Kasumi-1 (cell line): Measurements from ENCODE around the gene GATD1.

Experiments used
- DNase-seq, 2 experiments: peaks; one replicate each; lab custom pipeline; 2025; lab: John Stamatoyannopoulos, UW

The GATD1 gene

GRCh38 chr11:795634-796564, 18.6 kb upstream of the GATD1 start:
- DNase-seq: peak; percentile 95 to 97

GRCh38 chr11:794766-795633, 17.7 kb upstream of the GATD1 start:
- DNase-seq: no peak

- no peak for DNase-seq
These were observed 16.9 kb upstream of the GATD1 start for GRCh38 chr11:794013-794765.

GRCh38 chr11:793556-793955, 16.3 kb upstream of the GATD1 start:
- no peak for DNase-seq

GRCh38 chr11:792873-793272, 15.6 kb upstream of the GATD1 start:
- no peak for DNase-seq

- no peak for DNase-seq
These were observed 15.2 kb upstream of the GATD1 start for GRCh38 chr11:792535-792821.

DNA sequence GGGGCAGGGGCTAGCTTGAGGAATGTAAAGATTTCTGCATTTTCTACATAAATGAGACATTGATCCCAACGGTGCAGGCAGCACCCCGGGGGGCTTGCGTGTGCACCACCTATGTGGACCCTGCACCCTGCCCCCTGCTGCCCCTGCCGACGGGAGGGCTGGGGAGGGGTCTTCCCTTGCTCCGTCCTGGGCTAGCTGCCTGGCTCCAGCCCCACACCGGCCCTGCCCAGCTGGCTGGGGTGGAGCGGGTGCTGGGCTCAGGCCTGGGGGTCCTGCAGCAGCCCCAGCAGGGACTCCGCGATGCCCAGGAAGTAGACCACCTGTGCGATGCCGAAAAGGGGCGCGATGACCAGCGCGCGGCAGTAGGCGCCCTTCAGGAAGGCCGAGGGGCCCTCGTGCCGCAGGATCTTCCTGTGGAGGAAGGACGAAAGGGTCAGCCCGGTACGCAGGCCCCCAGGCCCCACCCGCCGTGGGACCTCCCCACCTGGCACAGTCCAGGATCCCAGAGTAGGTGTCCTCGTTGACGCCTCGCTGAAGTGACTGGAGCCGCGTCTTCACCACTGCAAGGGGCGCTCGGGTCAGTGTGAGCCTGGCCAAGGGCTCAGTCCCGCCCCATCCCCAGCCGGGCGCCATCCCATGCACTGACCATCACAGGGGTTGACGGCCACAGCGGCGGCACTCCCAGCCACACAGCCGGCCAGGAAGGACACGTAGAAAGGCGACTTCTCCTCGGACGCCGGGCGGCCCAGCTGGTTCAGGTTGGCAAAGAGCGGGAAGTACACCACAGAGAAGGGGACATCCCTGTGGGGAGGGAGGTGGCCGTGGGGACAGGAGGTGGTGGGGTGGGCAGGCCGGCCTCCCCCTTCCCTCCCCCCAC, 14.6 kb upstream of the GATD1 start:
- no peak for DNase-seq

GRCh38 chr11:790721-791564, 13.7 kb upstream of the GATD1 start:
- no peak for DNase-seq

DNA sequence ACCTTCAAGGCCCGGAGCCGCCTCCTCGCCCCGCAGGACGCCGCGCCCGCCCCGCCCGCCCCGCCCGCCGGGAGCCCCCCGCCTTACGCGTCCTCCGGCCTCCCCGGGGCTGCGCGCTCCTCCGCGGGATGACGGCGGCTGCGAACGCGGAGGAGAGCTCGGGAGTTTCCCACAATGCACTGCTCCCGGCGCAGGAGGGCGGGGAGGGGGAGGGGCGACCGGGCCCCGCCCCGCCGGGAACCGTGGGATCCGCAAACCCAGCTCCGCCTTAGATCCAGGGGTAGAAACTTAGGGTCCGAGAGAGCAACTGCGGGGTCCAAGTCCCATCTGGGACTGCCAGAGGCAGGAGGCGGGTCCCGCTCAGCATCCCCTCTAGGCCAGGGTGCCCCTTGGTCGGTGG, 12.7 kb upstream of the GATD1 start, which contains the start of gene CEND1:
TSS of gene CEND1 (minus strand) at position 148 of the 400 bp plus-strand sequence. CDS start 1,514 bp downstream, outside the sequence.
- no peak for DNase-seq

- no peak for DNase-seq
These were observed 12.0 kb upstream of the GATD1 start for GRCh38 chr11:788953-789940.

GRCh38 chr11:788009-788640, 10.8 kb upstream of the GATD1 start:
- no peak for DNase-seq

DNA sequence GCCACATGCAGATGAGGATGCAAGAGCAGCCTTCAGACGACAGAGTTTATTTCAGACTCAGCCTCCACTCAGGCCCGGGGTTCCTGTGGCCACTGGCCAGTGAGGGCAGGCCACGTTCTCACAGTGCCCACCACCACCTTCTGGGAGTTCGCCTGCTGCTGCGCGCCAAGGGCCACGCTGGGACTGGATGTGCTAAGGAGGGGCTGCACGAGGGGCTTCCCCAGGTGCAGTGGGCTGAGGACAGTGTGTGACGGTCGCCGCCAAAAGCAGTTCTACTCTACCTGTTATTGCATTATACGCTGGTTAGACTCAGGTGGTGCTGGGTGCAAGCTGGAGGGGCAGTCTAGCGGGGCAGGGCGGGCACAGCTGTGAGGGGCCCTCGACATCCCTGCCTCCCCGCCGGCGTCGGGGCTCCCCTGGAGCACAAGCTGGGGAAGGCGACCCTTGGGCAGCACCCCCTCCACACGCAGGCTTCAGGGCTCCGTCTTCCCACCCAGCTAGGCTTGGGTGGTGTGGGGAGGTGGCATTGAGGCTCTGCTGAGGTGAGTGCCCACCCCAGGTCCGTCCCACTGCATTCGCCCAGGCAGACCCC, 9.9 kb upstream of the GATD1 start:
- DNase-seq: no peak

GRCh38 chr11:786235-787083, 9.2 kb upstream of the GATD1 start:
- DNase-seq: no peak

GRCh38 chr11:783581-784015, 6.3 kb upstream of the GATD1 start:
- DNase-seq: no peak

DNA sequence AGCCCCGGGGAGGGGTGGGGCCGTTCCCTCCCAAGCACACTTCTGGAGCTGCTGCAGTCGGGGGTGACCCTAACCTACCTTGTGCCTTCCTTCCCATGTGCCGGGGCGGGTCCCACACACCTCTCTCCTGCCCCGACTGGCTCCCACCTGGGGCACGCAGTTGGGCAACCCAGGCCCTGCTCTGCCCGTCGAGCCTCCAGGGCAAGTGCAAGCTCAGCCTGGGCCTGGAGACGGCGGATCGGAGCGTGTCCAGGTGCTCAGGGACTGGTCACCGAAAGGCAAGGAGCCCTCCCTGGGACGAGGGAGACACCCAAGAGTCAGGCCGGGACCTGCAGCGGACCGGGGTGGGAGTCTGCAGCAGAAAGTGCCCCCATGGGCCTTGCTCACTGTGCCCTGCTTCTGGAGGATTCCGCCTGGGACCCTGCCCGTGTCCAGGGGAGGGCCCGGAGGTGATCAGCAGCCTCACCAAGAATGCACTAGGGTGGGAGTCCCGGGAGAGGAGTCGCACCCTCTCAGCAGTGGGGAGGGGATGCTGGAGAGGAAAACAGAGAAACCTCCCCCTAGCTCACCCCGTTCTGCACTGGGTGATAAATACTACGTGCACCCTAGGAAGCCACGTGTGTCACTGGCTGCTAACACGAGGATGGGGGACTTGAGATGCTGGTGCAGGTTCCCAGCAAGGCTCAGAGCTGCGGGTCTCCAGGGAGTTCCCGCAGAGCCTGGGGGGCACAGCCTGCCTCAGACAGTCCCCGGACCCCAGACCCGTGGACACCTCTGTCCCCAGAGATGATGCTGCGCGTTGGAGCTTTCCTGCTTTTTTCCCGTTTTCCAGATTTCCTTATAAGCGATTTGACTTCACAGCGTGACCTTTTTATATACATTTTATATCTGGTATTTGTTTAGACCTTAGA, 5.2 kb upstream of the GATD1 start:
- DNase-seq: no peak

- DNase-seq: no peak
These were observed 2.8 kb upstream of the GATD1 start for GRCh38 chr11:779955-780532.
